K562 (cell line): ENCODE measurements around the gene DGAT2. TPM values are rescaled to one million over a fixed set of nuclear protein-coding genes. Genes with fewer than 3 reads are reported as not detected.

Experiments used
- CAMTA2 ChIP-seq: fragments of 250-450 bp; sonication (Bioruptor Pico); conservative IDR thresholded peaks from 2 replicates; pipeline ENCODE4 v1.5.1; 2022
- ESRRB ChIP-seq: fragments of 250-450 bp; sonication (Bioruptor Pico); IDR thresholded peaks from 2 replicates; pipeline ENCODE4 v1.5.0; 2020; ENCODE audit warnings: mild to moderate bottlenecking, moderate library complexity, borderline replicate concordance
- FOXA3 ChIP-seq, 2 experiments: fragments of 450-650 bp in 1 of 2; sonication (generic) in 1 of 2; formaldehyde crosslinking; IDR thresholded peaks in 1 of 2; conservative IDR thresholded peaks in 1 of 2; 2 replicates each; pipeline versions ENCODE4 v1.4.0 to v1.8.0; 2020 to 2022; ENCODE audit warnings: mild to moderate bottlenecking in 2 of 2, missing genetic modification reagents in 1 of 2
- GTF2E2 ChIP-seq: fragments of 200-800 bp; sonication (Bioruptor generic); IDR thresholded peaks from 2 replicates; pipeline ENCODE4 v1.6.1; 2016; ENCODE audit warnings: missing genetic modification characterization, missing compliant biosample characterization
- HNRNPK ChIP-seq: fragments of 200-400 bp; formaldehyde crosslinking; IDR thresholded peaks from one replicate; pipeline ENCODE4 v1.6.1; 2018; ENCODE audit warnings: mild to moderate bottlenecking, low read depth, low read length; ENCODE audit not compliant: poor library complexity, severe bottlenecking
- JUND ChIP-seq, 2 experiments: IDR thresholded peaks; 2 replicates in 1 of 2; 3 replicates in 1 of 2; pipeline ENCODE4 v1.6.1; 2011; ENCODE audit warnings: borderline replicate concordance in 2 of 2, low read depth in 2 of 2, low read length in 2 of 2, improper control_type of control experiment in 1 of 2, missing biosample characterization in 1 of 2, missing genetic modification characterization in 1 of 2, missing genetic modification reagents in 1 of 2
- NEUROD1 ChIP-seq: fragments of 150-350 bp; IDR thresholded peaks from 2 replicates; pipeline ENCODE4 v1.6.1; 2014; ENCODE audit warnings: borderline replicate concordance, low read length, low read depth; ENCODE audit not compliant: partially characterized antibody
- NFXL1 ChIP-seq: fragments of 450-650 bp; formaldehyde crosslinking; IDR thresholded peaks from 2 replicates; pipeline ENCODE4 v1.4.0; 2021; ENCODE audit warnings: mild to moderate bottlenecking
- PCBP2 ChIP-seq: fragments of 200-400 bp; formaldehyde crosslinking; IDR thresholded peaks from 2 replicates; pipeline ENCODE4 v1.6.1; 2018; ENCODE audit warnings: low read length, low read depth, mild to moderate bottlenecking, moderate library complexity; ENCODE audit not compliant: poor library complexity, severe bottlenecking
- PRMT5 ChIP-seq: sonication (generic); formaldehyde crosslinking; IDR thresholded peaks from 2 replicates; pipeline ENCODE4 v1.5.0; 2020; ENCODE audit warnings: missing genetic modification reagents
- RAD51 ChIP-seq: fragments of 450-650 bp; IDR thresholded peaks from 2 replicates; pipeline ENCODE4 v1.7.1; 2016; ENCODE audit warnings: low read depth, mild to moderate bottlenecking, borderline replicate concordance
- SRF ChIP-seq, 2 experiments: fragments of 250-450, 450-650 bp in 1 of 2; sonication (Bioruptor Pico) in 1 of 2; sonication (generic) in 1 of 2; formaldehyde crosslinking; IDR thresholded peaks; 2 replicates each; pipeline versions ENCODE4 v1.5.0 to v1.5.1; 2020 to 2022; ENCODE audit warnings: mild to moderate bottlenecking in 1 of 2, missing genetic modification reagents in 1 of 2
- polyA plus RNA-seq, 8 experiments: library from polyadenylated mRNA; depleted of rRNA in 4 of 8; stranded (reverse) in 5 of 8; unstranded in 3 of 8; fragments of >200 nt; fragmentation: Nextera tagmentation in 2 of 8; fragmentation: Illumina TruSeq in 1 of 8; extraction: Ambion mirVana in 2 of 8; extraction: Trizol in 1 of 8; gene quantifications; 2 replicates each; pipeline versions ENCODE4 v1.2.1 to v1.2.3, GENCODE V29; 2011 to 2014; ENCODE audit warnings: inconsistent platforms in 1 of 8, missing spikeins in 1 of 8
- total RNA-seq, 7 experiments: library from RNA; depleted of rRNA in 6 of 7; stranded (reverse); fragments of >200 nt in 6 of 7; fragmentation: Illumina TruSeq in 2 of 7; extraction: Trizol in 2 of 7; gene quantifications; 2 replicates each; pipeline versions ENCODE4 v1.2.1 to v1.2.3, GENCODE V29; 2011 to 2021; ENCODE audit warnings: low replicate concordance in 1 of 7
- TF ChIP-seq, protein P1 (sequence below): sonication (generic); formaldehyde crosslinking; IDR thresholded peaks from 2 replicates; pipeline ENCODE4 v1.8.1; 2023; ENCODE audit warnings: mild to moderate bottlenecking, missing genetic modification reagents
- TF ChIP-seq, protein P2 (sequence below): fragments of 450-650 bp; IDR thresholded peaks from 2 replicates; pipeline ENCODE4 v1.6.1; 2018; ENCODE audit not compliant: partially characterized antibody
- TF ChIP-seq, protein P3 (sequence below): IDR thresholded peaks from 2 replicates; pipeline ENCODE4 v1.6.1; 2016; ENCODE audit warnings: missing genetic modification characterization, missing compliant biosample characterization
- TF ChIP-seq, protein P4 (sequence below): fragments of 450-650 bp; IDR thresholded peaks from 2 replicates; pipeline ENCODE4 v1.6.1; 2018; ENCODE audit warnings: mild to moderate bottlenecking, low read depth; ENCODE audit not compliant: partially characterized antibody

Gene DGAT2
- total and polyA plus RNA-seq, 9 of the 15 experiments (the other 6 are each of a cell fraction or from before 2014, with no cell fraction given) = 0.68 to 2.8 (median 1.8) TPM

DNA sequence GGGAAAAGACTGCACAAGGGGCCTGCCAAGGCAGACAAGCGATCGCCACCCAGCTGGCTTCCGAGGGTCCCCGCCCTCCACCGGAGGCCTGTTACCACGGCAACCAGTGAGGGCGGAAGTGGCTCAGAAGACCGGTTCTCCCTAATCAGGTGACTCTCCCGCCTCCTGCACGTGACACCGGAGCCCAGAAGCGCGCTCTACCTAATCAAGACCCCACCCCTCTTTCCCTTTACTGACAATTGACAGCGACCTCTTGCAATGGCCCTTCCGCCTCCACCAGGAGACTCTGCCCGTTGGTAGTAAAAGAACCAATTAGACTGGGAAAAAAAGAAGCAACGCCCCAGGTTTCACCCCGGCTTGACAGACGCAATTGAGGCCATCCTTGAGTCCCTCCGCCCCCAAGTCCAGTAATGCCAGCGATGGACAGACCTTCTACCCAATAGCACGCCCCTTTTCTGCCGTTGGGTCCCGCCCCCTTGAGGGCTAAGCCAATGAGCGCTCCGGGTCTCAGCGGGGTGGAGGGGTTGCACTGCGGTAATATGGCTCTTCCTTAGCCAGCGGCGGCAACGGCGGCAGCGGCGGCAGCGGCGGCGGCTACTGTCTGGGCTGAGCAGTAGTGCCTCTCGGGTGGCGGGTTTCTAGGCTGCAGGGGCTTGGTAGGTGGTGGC is 46.2 kb downstream of the DGAT2 start, which contains the start of gene UVRAG (continued):
- TF ChIP-seq, protein P1, sequence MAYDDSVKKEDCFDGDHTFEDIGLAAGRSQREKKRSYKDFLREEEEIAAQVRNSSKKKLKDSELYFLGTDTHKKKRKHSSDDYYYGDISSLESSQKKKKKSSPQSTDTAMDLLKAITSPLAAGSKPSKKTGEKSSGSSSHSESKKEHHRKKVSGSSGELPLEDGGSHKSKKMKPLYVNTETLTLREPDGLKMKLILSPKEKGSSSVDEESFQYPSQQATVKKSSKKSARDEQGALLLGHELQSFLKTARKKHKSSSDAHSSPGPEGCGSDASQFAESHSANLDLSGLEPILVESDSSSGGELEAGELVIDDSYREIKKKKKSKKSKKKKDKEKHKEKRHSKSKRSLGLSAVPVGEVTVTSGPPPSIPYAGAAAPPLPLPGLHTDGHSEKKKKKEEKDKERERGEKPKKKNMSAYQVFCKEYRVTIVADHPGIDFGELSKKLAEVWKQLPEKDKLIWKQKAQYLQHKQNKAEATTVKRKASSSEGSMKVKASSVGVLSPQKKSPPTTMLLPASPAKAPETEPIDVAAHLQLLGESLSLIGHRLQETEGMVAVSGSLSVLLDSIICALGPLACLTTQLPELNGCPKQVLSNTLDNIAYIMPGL = no peak
- TF ChIP-seq GTF2E2 (tag) (no peak), HNRNPK (no peak), NFXL1 (CRISPR knock-in tag) (no peak), NEUROD1 (peak; percentile 90), PCBP2 (no peak), SRF (CRISPR knock-in tag; IDR thresholded peaks at IDR 0.05) (no peak), FOXA3 (CRISPR knock-in tag; conservative IDR thresholded peaks at IDR 0.05 in 1 of 2, IDR thresholded peaks at IDR 0.05 in 1 of 2) (no peak), JUND (IDR thresholded peaks at IDR 0.05; ENCODE audit: borderline replicate concordance, low read depth, low read length) (no peak; the same call in 1 of the 2 replicates), JUND (tag; IDR thresholded peaks at IDR 0.05; ENCODE audit: borderline replicate concordance, low read depth, low read length) (no peak; the same call in 2 of the 3 replicates), PRMT5 (CRISPR knock-in tag) (no peak), CAMTA2 (CRISPR knock-in tag) (no peak), RAD51 (peak; percentile 99), ESRRB (no peak)
- TF ChIP-seq, protein P2, sequence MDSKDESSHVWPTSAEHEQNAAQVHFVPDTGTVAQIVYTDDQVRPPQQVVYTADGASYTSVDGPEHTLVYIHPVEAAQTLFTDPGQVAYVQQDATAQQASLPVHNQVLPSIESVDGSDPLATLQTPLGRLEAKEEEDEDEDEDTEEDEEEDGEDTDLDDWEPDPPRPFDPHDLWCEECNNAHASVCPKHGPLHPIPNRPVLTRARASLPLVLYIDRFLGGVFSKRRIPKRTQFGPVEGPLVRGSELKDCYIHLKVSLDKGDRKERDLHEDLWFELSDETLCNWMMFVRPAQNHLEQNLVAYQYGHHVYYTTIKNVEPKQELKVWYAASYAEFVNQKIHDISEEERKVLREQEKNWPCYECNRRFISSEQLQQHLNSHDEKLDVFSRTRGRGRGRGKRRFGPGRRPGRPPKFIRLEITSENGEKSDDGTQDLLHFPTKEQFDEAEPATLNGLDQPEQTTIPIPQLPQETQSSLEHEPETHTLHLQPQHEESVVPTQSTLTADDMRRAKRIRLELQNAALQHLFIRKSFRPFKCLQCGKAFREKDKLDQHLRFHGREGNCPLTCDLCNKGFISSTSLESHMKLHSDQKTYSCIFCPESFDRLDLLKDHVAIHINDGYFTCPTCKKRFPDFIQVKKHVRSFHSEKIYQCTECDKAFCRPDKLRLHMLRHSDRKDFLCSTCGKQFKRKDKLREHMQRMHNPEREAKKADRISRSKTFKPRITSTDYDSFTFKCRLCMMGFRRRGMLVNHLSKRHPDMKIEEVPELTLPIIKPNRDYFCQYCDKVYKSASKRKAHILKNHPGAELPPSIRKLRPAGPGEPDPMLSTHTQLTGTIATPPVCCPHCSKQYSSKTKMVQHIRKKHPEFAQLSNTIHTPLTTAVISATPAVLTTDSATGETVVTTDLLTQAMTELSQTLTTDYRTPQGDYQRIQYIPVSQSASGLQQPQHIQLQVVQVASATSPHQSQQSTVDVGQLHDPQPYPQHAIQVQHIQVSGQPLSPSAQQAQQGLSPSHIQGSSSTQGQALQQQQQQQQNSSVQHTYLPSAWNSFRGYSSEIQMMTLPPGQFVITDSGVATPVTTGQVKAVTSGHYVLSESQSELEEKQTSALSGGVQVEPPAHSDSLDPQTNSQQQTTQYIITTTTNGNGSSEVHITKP = peak; percentile 86
- TF ChIP-seq, protein P3, sequence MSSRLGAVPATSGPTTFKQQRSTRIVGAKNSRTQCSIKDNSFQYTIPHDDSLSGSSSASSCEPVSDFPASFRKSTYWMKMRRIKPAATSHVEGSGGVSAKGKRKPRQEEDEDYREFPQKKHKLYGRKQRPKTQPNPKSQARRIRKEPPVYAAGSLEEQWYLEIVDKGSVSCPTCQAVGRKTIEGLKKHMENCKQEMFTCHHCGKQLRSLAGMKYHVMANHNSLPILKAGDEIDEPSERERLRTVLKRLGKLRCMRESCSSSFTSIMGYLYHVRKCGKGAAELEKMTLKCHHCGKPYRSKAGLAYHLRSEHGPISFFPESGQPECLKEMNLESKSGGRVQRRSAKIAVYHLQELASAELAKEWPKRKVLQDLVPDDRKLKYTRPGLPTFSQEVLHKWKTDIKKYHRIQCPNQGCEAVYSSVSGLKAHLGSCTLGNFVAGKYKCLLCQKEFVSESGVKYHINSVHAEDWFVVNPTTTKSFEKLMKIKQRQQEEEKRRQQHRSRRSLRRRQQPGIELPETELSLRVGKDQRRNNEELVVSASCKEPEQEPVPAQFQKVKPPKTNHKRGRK (tag) = no peak
- TF ChIP-seq, protein P4, sequence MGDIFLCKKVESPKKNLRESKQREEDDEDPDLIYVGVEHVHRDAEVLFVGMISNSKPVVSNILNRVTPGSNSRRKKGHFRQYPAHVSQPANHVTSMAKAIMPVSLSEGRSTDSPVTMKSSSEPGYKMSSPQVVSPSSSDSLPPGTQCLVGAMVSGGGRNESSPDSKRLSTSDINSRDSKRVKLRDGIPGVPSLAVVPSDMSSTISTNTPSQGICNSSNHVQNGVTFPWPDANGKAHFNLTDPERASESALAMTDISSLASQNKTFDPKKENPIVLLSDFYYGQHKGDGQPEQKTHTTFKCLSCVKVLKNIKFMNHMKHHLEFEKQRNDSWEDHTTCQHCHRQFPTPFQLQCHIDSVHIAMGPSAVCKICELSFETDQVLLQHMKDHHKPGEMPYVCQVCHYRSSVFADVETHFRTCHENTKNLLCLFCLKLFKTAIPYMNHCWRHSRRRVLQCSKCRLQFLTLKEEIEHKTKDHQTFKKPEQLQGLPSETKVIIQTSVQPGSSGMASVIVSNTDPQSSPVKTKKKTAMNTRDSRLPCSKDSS = no peak
